ENCODE results near the gene BCAM.

Gene BCAM

DNA sequence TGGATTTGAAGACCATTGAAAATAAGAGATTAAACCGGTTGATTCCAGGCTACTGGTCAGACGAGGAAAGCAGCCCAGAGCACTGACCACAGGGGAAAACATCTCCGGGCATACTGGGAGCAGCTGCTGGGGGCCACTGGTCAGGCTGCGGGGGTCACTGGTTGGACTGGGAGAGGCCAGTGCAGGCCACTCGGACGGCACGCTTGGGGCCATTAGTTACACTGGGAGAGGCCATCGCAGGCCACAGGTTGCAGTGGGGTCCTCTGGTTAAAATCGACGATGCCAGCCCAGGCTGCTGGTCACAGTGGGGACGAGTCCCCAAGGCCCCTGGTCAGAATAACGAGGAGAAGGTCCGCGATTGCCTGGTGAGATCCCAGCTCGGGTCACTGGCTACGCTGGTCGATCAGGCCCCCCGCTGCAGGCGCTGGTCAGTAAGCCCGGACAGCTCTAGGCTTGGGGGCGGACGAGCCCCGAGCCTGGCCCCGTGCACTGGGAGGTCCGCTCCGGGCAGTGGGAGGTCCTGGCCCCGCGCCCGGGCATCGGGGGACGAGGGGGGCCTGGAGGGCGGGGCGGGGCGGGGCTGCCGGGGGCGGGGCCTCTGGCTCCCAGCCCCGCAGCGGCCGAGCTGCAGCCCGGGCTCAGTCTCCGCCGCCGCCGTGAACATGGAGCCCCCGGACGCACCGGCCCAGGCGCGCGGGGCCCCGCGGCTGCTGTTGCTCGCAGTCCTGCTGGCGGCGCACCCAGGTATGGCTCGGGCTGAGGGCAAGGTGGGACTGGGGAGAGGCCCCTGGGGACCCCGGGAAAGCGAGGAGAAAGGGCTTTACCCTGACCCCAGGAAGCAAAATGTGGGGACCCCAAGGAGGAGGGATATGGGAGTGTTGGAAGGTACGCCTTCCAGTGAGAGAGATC lies at the start of gene BCAM:
TSS of gene BCAM (plus strand) at position 641 of the 909 bp plus-strand sequence. CDS start at position 663, 22 bp downstream.
- TF ChIP-seq, protein P1, sequence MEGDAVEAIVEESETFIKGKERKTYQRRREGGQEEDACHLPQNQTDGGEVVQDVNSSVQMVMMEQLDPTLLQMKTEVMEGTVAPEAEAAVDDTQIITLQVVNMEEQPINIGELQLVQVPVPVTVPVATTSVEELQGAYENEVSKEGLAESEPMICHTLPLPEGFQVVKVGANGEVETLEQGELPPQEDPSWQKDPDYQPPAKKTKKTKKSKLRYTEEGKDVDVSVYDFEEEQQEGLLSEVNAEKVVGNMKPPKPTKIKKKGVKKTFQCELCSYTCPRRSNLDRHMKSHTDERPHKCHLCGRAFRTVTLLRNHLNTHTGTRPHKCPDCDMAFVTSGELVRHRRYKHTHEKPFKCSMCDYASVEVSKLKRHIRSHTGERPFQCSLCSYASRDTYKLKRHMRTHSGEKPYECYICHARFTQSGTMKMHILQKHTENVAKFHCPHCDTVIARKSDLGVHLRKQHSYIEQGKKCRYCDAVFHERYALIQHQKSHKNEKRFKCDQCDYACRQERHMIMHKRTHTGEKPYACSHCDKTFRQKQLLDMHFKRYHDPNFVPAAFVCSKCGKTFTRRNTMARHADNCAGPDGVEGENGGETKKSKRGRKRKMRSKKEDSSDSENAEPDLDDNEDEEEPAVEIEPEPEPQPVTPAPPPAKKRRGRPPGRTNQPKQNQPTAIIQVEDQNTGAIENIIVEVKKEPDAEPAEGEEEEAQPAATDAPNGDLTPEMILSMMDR (IDR thresholded peaks at IDR 0.05; ENCODE audit: borderline replicate concordance, control extremely low read depth, extremely low read depth, insufficient read depth, missing control alignments) = no peak
- in situ Hi-C loops (cut with MboI; ENCODE audit: low sequenced_read_pairs, unreplicated experiment) = no loop called here
- peak; percentile 71 for DNase-seq (ENCODE audit: low spot score)

- DNase-seq (ENCODE audit: low spot score) = no peak
- in situ Hi-C loops (cut with MboI; ENCODE audit: low sequenced_read_pairs, unreplicated experiment) = no loop called here
- TF ChIP-seq, protein P1 (IDR thresholded peaks at IDR 0.05; ENCODE audit: borderline replicate concordance, control extremely low read depth, extremely low read depth, insufficient read depth, missing control alignments) = no peak
Measured at GRCh38 chr19:44762038-44762437, 46.9 kb upstream of the BCAM start.

GRCh38 chr19:44765033-44765948 lies 43.6 kb upstream of the BCAM start:
- DNase-seq (ENCODE audit: low spot score) = no peak
- in situ Hi-C loops (cut with MboI; ENCODE audit: low sequenced_read_pairs, unreplicated experiment) = no loop called here
- TF ChIP-seq, protein P1 (IDR thresholded peaks at IDR 0.05; ENCODE audit: borderline replicate concordance, control extremely low read depth, extremely low read depth, insufficient read depth, missing control alignments) = no peak

DNA sequence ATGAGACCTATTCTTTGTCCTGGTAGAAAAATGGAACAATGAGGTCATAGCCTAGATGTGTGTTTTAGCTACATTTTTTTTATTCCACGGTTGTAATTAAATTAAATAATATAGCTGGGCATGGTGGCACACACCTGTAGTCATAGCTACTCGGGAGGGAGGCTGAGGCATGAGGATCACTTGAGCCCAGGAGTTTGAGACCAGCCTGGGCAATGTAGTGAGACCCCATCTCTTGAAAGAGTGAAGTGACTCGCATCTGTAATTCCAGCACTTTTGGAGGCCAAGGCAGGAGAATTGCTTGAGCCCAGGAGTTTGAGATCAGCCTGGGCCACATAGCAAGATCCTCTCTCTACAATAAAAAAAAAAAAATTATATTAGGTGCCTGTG lies 43.0 kb upstream of the BCAM start:
- TF ChIP-seq, protein P1 (IDR thresholded peaks at IDR 0.05; ENCODE audit: borderline replicate concordance, control extremely low read depth, extremely low read depth, insufficient read depth, missing control alignments) = no peak
- in situ Hi-C loops (cut with MboI; ENCODE audit: low sequenced_read_pairs, unreplicated experiment) = no loop called here

GRCh38 chr19:44767295-44768180 lies 41.4 kb upstream of the BCAM start:
- TF ChIP-seq, protein P1 (IDR thresholded peaks at IDR 0.05; ENCODE audit: borderline replicate concordance, control extremely low read depth, extremely low read depth, insufficient read depth, missing control alignments) = no peak
- no peak for DNase-seq (ENCODE audit: low spot score)
- in situ Hi-C loops (cut with MboI; ENCODE audit: low sequenced_read_pairs, unreplicated experiment) = no loop called here

More for the DNA sequence above, 43.0 kb upstream of the BCAM start:
- no peak for DNase-seq (ENCODE audit: low spot score)
